ENCODE measurements around the gene NALCN. TPM values are rescaled to one million over a fixed set of nuclear protein-coding genes. Genes with fewer than 3 reads are reported as not detected.

The NALCN gene
- total RNA-seq, 4 donors from 2014 or later: under 0.01 to 13.2 (median 1.4) TPM

- no peak overlapping the region for H3K4me3 ChIP-seq
- intact Hi-C loops (cut with DNase I; ENCODE audit: low total_unique reads): no loop called here
- DNase-seq: no peak
- H3K27ac ChIP-seq: no peak overlapping the region
- no peaks in the 10 kb centered on the region for H3K4me1 ChIP-seq
- no peaks in the 10 kb centered on the region for H3K9me3 ChIP-seq
- H3K36me3 ChIP-seq: no peaks in the 10 kb centered on the region
- TF ChIP-seq, protein P1, sequence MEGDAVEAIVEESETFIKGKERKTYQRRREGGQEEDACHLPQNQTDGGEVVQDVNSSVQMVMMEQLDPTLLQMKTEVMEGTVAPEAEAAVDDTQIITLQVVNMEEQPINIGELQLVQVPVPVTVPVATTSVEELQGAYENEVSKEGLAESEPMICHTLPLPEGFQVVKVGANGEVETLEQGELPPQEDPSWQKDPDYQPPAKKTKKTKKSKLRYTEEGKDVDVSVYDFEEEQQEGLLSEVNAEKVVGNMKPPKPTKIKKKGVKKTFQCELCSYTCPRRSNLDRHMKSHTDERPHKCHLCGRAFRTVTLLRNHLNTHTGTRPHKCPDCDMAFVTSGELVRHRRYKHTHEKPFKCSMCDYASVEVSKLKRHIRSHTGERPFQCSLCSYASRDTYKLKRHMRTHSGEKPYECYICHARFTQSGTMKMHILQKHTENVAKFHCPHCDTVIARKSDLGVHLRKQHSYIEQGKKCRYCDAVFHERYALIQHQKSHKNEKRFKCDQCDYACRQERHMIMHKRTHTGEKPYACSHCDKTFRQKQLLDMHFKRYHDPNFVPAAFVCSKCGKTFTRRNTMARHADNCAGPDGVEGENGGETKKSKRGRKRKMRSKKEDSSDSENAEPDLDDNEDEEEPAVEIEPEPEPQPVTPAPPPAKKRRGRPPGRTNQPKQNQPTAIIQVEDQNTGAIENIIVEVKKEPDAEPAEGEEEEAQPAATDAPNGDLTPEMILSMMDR (IDR thresholded peaks at IDR 0.05): no peak
- TF ChIP-seq POLR2A (IDR thresholded peaks at IDR 0.05): no peak
- no peaks in the 10 kb centered on the region for H3K27me3 ChIP-seq
Observed at GRCh38 chr13:101059793-101060192, 356.5 kb downstream of the NALCN start.

DNA sequence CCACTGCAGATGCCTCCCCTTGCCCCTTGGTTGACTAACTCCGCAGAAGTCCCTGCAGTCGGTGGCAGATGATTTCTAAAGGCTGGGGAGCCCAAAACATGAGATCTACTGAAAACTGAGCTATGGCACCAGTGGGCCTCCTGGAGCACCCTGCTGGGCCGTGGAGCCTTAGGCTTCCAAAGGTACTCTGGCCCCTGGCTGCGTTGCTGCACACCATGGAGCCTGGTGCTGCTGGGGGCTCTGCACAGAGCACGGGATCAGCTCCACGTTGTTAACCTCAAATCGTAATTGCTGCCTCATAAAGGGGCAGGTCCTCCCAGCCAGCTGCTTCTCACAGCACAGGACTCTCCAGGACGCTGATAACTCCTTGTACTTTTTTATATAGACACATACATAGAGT is 357.5 kb downstream of the NALCN start:
- no peaks in the 10 kb centered on the region for H3K27me3 ChIP-seq
- no peaks in the 10 kb centered on the region for H3K4me1 ChIP-seq
- intact Hi-C loops (cut with DNase I; ENCODE audit: low total_unique reads): no loop called here
- no peaks in the 10 kb centered on the region for H3K9me3 ChIP-seq
- no peaks in the 10 kb centered on the region for H3K36me3 ChIP-seq
- no peak for DNase-seq
- H3K4me3 ChIP-seq: no peak overlapping the region
- TF ChIP-seq, protein P1 (IDR thresholded peaks at IDR 0.05): no peak
- TF ChIP-seq POLR2A (IDR thresholded peaks at IDR 0.05): no peak
- H3K27ac ChIP-seq: no peak overlapping the region

DNA sequence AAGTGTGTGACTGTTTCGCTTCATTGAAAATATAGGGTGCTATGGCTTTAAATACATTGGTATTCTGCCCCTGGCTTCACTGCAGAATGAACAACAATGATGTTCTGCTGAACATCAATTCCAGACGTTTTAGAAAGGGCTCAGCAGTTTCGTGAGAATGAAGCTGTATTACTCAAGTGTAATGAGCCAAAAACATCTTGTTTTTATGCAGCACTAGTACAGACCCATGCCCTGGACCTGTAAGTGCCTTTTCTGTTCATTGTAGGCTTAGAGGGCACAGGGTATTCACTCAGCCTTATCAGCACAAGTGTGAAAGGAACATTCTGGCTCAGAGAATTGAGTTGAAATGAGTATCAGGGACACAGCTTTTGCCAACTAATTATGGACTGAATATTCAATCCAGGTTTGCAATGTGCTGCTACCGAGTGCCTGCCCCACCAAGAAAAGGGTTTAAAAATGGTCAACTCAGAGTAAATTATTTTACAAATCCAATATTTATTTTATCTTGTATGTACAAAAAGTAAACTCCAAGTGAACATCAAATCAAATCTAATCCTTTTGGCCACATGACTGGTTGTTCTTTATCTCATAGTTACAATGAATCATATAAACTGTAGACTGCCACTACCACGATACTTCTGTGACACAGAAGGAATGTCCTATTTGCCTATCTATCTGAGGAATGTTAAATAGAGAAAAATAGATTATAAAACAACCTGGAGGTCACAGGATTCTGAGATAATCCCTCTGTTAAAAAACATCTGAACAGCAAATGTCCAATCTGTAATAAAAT is 362.8 kb downstream of the NALCN start:
- TF ChIP-seq, protein P1 (IDR thresholded peaks at IDR 0.05): no peak
- TF ChIP-seq POLR2A (IDR thresholded peaks at IDR 0.05): no peak
- Histone ChIP-seq H3K27me3 (no peaks in the 10 kb centered on the region), H3K27ac (no peak overlapping the region), H3K4me3 (no peak overlapping the region), H3K9me3 (no peaks in the 10 kb centered on the region), H3K36me3 (no peaks in the 10 kb centered on the region), H3K4me1 (no peaks in the 10 kb centered on the region)
- no peak for DNase-seq
- intact Hi-C loops (cut with DNase I; ENCODE audit: low total_unique reads): no loop called here

DNA sequence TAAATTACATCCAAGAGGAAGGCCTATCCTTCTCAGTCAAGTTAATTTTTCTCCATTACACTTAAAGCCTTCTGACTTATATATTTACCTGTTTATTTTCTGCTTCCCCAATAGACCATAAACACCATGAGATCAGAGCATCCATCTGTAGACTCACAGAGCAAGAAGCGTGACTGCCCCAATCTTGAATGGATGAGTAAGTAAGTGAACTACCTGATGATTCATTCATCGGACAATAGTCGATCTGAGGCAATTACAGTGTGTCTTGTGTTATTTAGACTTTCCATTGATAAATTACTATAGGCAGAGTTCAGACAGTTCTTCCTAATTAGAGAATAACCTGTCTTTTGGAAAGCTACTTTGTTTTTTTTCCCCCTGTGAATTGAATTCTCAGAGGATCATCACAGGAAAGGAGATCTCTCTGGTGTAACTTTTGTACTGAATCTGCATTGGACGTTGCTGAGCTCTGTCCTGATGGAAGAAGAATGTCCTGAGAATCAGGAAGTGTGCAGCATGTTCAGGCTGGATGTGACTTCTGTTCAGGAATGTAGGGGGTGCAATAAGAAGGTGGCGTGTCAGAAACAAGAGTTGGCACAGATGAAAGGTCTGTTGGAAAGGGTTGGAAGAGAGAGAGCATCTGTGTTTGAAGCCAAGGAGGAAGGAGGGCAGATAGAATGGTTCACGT is 367.0 kb downstream of the NALCN start:
- Histone ChIP-seq H3K36me3 (no peaks in the 10 kb centered on the region), H3K27me3 (no peaks in the 10 kb centered on the region), H3K9me3 (no peaks in the 10 kb centered on the region), H3K4me1 (no peaks in the 10 kb centered on the region), H3K27ac (no peak overlapping the region), H3K4me3 (no peak overlapping the region)
- intact Hi-C loops (cut with DNase I; ENCODE audit: low total_unique reads): no loop called here
- DNase-seq: no peak
- TF ChIP-seq POLR2A (IDR thresholded peaks at IDR 0.05): no peak
- TF ChIP-seq, protein P1 (IDR thresholded peaks at IDR 0.05): no peak

- Histone ChIP-seq H3K27me3 (no peaks in the 10 kb centered on the region), H3K4me3 (no peak overlapping the region), H3K27ac (no peak overlapping the region), H3K4me1 (no peaks in the 10 kb centered on the region), H3K36me3 (no peaks in the 10 kb centered on the region), H3K9me3 (no peaks in the 10 kb centered on the region)
- intact Hi-C loops (cut with DNase I; ENCODE audit: low total_unique reads): no loop called here
- TF ChIP-seq, protein P1 (IDR thresholded peaks at IDR 0.05): no peak
- no peak for TF ChIP-seq POLR2A (IDR thresholded peaks at IDR 0.05)
- no peak for DNase-seq
Observed at GRCh38 chr13:101036546-101036945, 379.8 kb downstream of the NALCN start.

Measured in uterus (tissue), 4 donors.